OCI-LY3 (cell line): Measurements from ENCODE around the gene ESRRG.

ENCODE experiments used
- H2AFZ ChIP-seq: fragments of 200-600, 300-600 bp; shearing (Covaris generic); 2 replicates; pipeline ENCODE4 v1.6.0; 2014; ENCODE audit warnings: antibody characterized with exemption, low read depth, low read length
- H3K27ac ChIP-seq: fragments of 200-600, 300-600 bp; sonication (generic); 2 replicates; pipeline ENCODE4 v1.5.1; 2014; ENCODE audit warnings: mild to moderate bottlenecking, low read length, moderate library complexity, mixed read lengths
- H3K27me3 ChIP-seq: fragments of 200-600, 300-600 bp; sonication (generic); 2 replicates; pipeline ENCODE4 v1.6.1; 2014; ENCODE audit warnings: low read depth, low read length, mixed read lengths
- H3K36me3 ChIP-seq: fragments of 200-600, 300-600 bp; sonication (generic); replicated peaks from 2 replicates; pipeline ENCODE3; 2014; ENCODE audit warnings: low read depth, low read length, mixed read lengths
- H3K4me1 ChIP-seq: fragments of 300-600, 200-600 bp; sonication (generic); 2 replicates; pipeline ENCODE4 v1.6.1; 2014; ENCODE audit warnings: low read length, mixed read lengths
- H3K4me2 ChIP-seq: fragments of 200-600, 300-600 bp; sonication (generic); 2 replicates; pipeline ENCODE4 v1.6.1; 2014; ENCODE audit warnings: low read length, mixed read lengths
- H3K4me3 ChIP-seq: fragments of 300-600, 200-600 bp; sonication (generic); 2 replicates; pipeline ENCODE4 v1.5.1; 2014; ENCODE audit warnings: antibody characterized with exemption, mild to moderate bottlenecking, low read length, moderate library complexity
- H3K79me2 ChIP-seq: fragments of 300-600, 200-600 bp; shearing (Covaris generic); 2 replicates; pipeline ENCODE4 v1.6.1; 2014; ENCODE audit warnings: mild to moderate bottlenecking, low read length, mixed read lengths
- H3K9ac ChIP-seq: fragments of 300-600, 200-600 bp; shearing (Covaris generic); 2 replicates; pipeline ENCODE4 v1.6.0; 2014; ENCODE audit warnings: mild to moderate bottlenecking, low read length, moderate library complexity
- H3K9me3 ChIP-seq: fragments of 200-600, 300-600 bp; shearing (Covaris generic); 2 replicates; pipeline ENCODE4 v1.6.1; 2014; ENCODE audit warnings: low read length, mixed read lengths; ENCODE audit not compliant: insufficient read depth
- H4K20me1 ChIP-seq: fragments of 200-600, 300-600 bp; sonication (generic); 2 replicates; pipeline ENCODE4 v1.6.1; 2016; ENCODE audit warnings: low read length, mixed read lengths; ENCODE audit not compliant: insufficient read depth
- EZH2phosphoT487 ChIP-seq: fragments of 200-600 bp; shearing (Covaris generic); IDR thresholded peaks from 2 replicates; pipeline ENCODE4 v1.6.1; 2018; ENCODE audit warnings: antibody characterized with exemption, mixed run types, low read depth
- TF ChIP-seq, protein P1 (sequence below): fragments of 200-600, 300-600 bp; sonication (generic); IDR thresholded peaks from 2 replicates; pipeline ENCODE4 v1.5.1; 2014; ENCODE audit warnings: antibody characterized with exemption, low read length, low read depth

Gene ESRRG

DNA sequence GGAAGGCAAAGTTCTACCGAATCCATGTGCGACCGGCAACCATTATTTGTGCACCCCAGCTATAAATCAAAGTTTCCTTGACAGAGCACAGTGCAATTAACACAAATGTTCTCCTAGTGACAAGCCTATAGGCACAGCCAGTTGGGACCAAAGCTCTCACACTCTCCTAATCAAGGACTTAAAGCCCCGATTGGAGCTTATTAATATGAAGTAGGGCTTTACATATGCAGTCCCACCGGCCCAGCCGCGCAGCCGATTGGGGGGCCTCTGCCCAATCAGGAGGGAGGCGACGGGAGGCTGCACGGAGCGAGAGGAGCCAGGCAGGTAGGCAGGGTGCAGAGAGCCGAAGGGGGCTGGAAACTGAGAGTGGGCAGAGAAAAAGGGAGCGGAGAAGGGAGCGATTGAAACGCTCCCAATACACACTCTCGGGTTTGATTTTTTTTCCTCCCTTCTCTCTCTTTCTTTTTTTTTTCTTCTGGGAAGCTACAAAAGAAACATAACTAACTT lies at the start of gene ESRRG:
TSS of gene ESRRG (minus strand) at position 156 of the 507 bp plus-strand sequence. CDS start at position 26, 130 bp downstream.
- Histone ChIP-seq H3K4me2 (no peak within 1 kb of the TSS), H3K4me3 (no peak within 1 kb of the TSS), H3K4me1 (no peaks in the 10 kb centered on the region), H3K9me3 (no peaks in the 10 kb centered on the region), H2AFZ (no peak within 1 kb of the TSS), H3K27me3 (peaks cover 8% of the 10 kb centered on the region), H3K9ac (no peak within 1 kb of the TSS), H3K79me2 (no peaks in the 10 kb centered on the region), H4K20me1 (no peaks in the 10 kb centered on the region), H3K36me3 (no peaks in the 10 kb centered on the region), H3K27ac (no peak within 1 kb of the TSS)
- no peak for TF ChIP-seq EZH2phosphoT487
- TF ChIP-seq, protein P1, sequence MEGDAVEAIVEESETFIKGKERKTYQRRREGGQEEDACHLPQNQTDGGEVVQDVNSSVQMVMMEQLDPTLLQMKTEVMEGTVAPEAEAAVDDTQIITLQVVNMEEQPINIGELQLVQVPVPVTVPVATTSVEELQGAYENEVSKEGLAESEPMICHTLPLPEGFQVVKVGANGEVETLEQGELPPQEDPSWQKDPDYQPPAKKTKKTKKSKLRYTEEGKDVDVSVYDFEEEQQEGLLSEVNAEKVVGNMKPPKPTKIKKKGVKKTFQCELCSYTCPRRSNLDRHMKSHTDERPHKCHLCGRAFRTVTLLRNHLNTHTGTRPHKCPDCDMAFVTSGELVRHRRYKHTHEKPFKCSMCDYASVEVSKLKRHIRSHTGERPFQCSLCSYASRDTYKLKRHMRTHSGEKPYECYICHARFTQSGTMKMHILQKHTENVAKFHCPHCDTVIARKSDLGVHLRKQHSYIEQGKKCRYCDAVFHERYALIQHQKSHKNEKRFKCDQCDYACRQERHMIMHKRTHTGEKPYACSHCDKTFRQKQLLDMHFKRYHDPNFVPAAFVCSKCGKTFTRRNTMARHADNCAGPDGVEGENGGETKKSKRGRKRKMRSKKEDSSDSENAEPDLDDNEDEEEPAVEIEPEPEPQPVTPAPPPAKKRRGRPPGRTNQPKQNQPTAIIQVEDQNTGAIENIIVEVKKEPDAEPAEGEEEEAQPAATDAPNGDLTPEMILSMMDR, result no peak

DNA sequence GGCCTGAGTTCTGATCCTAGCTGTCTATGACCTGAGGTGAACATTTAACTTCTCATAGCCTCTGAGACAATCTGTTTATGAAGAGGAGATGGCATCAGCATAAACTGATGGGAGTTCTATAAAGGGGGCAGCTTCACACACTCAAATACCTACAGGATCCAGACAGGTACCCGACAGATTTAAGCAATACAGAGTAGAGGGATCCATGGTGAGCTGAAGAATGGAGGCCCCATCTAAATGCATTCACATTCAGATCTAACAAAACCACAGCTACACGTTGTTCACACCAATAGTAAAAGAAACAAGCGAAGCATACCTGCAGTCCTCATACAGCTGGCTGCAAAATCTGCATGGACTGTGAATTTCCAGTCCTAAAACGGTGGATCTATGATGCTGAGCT lies 48.7 kb upstream of the ESRRG start:
- no peaks in the 10 kb centered on the region for H3K79me2 ChIP-seq
- TF ChIP-seq, protein P1, result no peak
- no peak for TF ChIP-seq EZH2phosphoT487
- no peak overlapping the region for H3K27ac ChIP-seq
- H3K9me3 ChIP-seq, result no peaks in the 10 kb centered on the region
- H3K27me3 ChIP-seq, result no peaks in the 10 kb centered on the region
- H2AFZ ChIP-seq, result no peak overlapping the region
- H3K4me1 ChIP-seq, result no peaks in the 10 kb centered on the region
- H3K4me3 ChIP-seq, result no peak overlapping the region
- H3K4me2 ChIP-seq, result no peak overlapping the region
- H3K9ac ChIP-seq, result no peak overlapping the region
- no peaks in the 10 kb centered on the region for H3K36me3 ChIP-seq
- H4K20me1 ChIP-seq, result no peaks in the 10 kb centered on the region

DNA sequence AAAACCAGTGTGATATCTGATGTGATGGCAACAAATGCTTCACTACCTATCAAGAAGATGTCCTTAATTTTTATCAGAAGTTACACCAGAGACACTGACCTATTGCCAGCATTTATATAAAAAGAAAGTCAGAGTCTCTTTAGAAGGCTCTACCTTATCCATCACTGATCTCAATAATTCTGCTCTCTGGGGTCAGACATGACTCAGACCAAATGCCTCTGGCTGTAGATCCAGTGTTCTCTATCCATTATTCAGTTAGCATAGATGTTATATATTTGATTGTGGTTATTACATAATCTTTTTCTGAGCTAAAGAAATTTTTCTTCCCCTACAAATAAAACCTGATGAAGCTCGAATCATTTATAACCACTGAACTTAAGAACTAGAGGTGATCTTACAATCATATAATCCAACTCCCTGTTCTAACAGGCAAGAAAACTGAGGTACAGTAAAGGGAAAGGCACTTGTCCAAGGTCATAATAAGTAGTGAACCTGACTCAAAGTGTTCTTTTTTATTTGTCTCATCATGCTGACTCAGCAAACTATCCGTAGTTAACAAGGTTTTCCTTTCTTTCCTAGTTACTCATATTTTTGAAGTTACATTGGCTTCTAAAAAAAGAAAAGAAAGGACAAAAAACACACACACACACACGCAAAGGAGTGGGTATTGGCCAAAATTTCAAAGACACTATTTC lies 43.6 kb upstream of the ESRRG start:
- Histone ChIP-seq H3K4me2 (no peak overlapping the region), H3K27ac (no peak overlapping the region), H3K4me3 (no peak overlapping the region), H3K36me3 (no peaks in the 10 kb centered on the region), H3K79me2 (no peaks in the 10 kb centered on the region), H3K27me3 (no peaks in the 10 kb centered on the region), H3K9me3 (no peaks in the 10 kb centered on the region), H3K9ac (no peak overlapping the region), H3K4me1 (no peaks in the 10 kb centered on the region), H2AFZ (no peak overlapping the region), H4K20me1 (no peaks in the 10 kb centered on the region)
- TF ChIP-seq EZH2phosphoT487, result no peak
- TF ChIP-seq, protein P1, result no peak

DNA sequence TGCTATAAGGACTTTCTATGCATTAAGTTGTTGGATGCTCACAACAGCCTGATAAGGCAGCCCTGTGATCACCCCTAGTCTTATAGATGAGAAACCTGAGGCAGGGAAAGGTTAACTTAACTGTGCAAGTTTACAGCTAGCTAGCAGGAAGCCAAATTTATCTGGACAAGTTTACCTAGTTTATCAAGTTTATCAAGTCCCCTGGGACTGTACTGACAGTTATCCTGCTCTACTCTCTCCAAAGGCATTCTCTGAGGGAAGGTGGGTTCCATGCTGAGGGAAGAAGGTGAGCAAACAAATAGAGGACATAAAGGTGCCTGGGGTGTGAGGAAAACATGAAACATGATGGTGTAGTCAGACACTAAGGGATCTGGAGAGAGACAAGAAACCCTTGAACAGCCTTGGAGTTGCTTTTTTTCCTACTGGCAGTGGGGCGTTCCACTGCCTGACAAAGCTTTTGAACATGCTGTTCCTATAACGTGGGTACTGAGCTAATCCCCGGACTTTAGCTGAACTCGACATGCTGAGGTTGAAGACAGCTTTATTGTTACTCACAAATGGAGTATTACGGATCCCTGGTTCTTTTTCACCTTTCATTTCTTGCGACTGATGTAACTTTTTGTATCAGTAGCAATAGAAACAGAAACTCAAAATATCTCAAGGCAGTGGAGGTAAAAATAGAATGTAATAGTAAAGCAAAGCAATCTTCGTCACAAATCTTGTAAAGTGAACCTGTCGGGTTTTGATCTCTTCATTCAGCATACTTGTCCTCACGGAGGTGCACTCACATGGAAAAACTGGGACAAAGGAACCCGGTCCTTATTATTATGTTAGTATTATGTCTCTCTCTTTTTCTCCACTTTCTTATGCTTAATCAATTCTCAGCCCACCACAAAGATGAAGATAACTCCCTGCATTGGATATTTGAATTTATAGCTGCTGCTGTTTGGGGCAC lies 42.4 kb upstream of the ESRRG start:
- H3K4me2 ChIP-seq, result no peak overlapping the region
- H3K9me3 ChIP-seq, result no peaks in the 10 kb centered on the region
- no peaks in the 10 kb centered on the region for H3K36me3 ChIP-seq
- no peaks in the 10 kb centered on the region for H4K20me1 ChIP-seq
- H3K9ac ChIP-seq, result no peak overlapping the region
- no peak overlapping the region for H2AFZ ChIP-seq
- no peak overlapping the region for H3K27ac ChIP-seq
- no peaks in the 10 kb centered on the region for H3K27me3 ChIP-seq
- no peaks in the 10 kb centered on the region for H3K79me2 ChIP-seq
- TF ChIP-seq, protein P1, result no peak
- no peak for TF ChIP-seq EZH2phosphoT487
- no peak overlapping the region for H3K4me3 ChIP-seq
- H3K4me1 ChIP-seq, result no peaks in the 10 kb centered on the region
